Lung (tissue), 12 donors: ENCODE measurements around the gene GXYLT2. TPM values are rescaled to one million over a fixed set of nuclear protein-coding genes. Genes with fewer than 3 reads are reported as not detected.

ENCODE experiments used
- ATAC-seq: fragments of 200-7000 bp; cut with Tn5 transposase; one replicate; pipeline ENCODE4 v1.9.1; 2020; ENCODE audit warnings: moderate number of reproducible peaks; ENCODE audit not compliant: insufficient read depth, low FRiP score
- DNase-seq, 3 donors: peaks; one replicate each; pipeline ENCODE4 v3.0.0-alpha.2; 2013 to 2017
- H3K27ac ChIP-seq, 2 donors: one replicate each; pipeline ENCODE4 v1.5.1; 2013; ENCODE audit warnings: mild to moderate bottlenecking in 2 of 2, moderate library complexity in 2 of 2, control low read depth in 1 of 2, inconsistent platforms in 1 of 2, low read depth in 1 of 2, low read length in 1 of 2
- H3K27me3 ChIP-seq, 3 donors: one replicate each; pipeline ENCODE4 v1.5.1; 2013; ENCODE audit warnings: low read length in 2 of 3; ENCODE audit not compliant: control insufficient read depth in 3 of 3, insufficient read depth in 3 of 3
- H3K36me3 ChIP-seq, 4 donors: one replicate each; pipeline ENCODE4 v1.5.1; 2013; ENCODE audit warnings: low read length in 4 of 4, mild to moderate bottlenecking in 1 of 4, moderate library complexity in 1 of 4; ENCODE audit not compliant: control insufficient read depth in 4 of 4, insufficient read depth in 4 of 4
- H3K4me1 ChIP-seq, 5 donors: one replicate each; pipeline ENCODE4 v1.5.1; 2013; ENCODE audit warnings: low read length in 5 of 5, mild to moderate bottlenecking in 2 of 5, moderate library complexity in 1 of 5; ENCODE audit not compliant: control insufficient read depth in 5 of 5, insufficient read depth in 5 of 5
- H3K4me3 ChIP-seq: one replicate; pipeline ENCODE4 v1.5.1; 2013; ENCODE audit warnings: mild to moderate bottlenecking, control low read depth, moderate library complexity
- H3K9ac ChIP-seq, 2 donors: one replicate each; pipeline ENCODE4 v1.5.1; 2013; ENCODE audit warnings: low read length in 2 of 2, control low read depth in 1 of 2; ENCODE audit not compliant: insufficient read depth in 1 of 2
- H3K9me3 ChIP-seq, 4 donors: one replicate each; pipeline ENCODE4 v1.5.1; 2013; ENCODE audit warnings: low read length in 3 of 4, mild to moderate bottlenecking in 1 of 4, moderate library complexity in 1 of 4; ENCODE audit not compliant: control insufficient read depth in 4 of 4, insufficient read depth in 3 of 4
- CTCF ChIP-seq: IDR thresholded peaks from 2 replicates; pipeline ENCODE4 v1.5.1; 2012; ENCODE audit warnings: mild to moderate bottlenecking; ENCODE audit errors: control extremely low read depth, extremely low read depth
- WGBS, 2 donors: extraction: QIAGEN DNeasy Blood & Tissue Kit; methylation state at CpG; one replicate each; pipeline ENCODE4 v1.1.7; 2013; 5-methylcytosine and 5-hydroxymethylcytosine counted together
- polyA plus RNA-seq, 2 donors: library from polyadenylated mRNA; stranded (reverse); fragments of 200-250 nt; gene quantifications; one replicate each; pipeline ENCODE4 v1.2.1, GENCODE V29; 2013
- total RNA-seq, 2 donors: library from RNA; depleted of rRNA in 1 of 2; stranded (reverse); fragments of >200 nt in 1 of 2; gene quantifications; one replicate each; pipeline ENCODE4 v1.2.1, GENCODE V29; 2014 to 2021
- donor health status: control.
- donor health status: control.
- donor health status: Bipolar disorder and iron deficiency.
- donor health status: healthy.
- donor health status: DM: yes; HTN: yes; CAD: no.

GXYLT2 gene
- total and polyA plus RNA-seq, 4 donors = 0.52 to 46.8 (median 4.8) TPM

GRCh38 chr3:72909591-72909990, 21.7 kb downstream of the GXYLT2 start:
- Histone ChIP-seq H3K27me3 (no peaks in the 10 kb centered on the region), H3K27ac (no peak overlapping the region), H3K36me3 (peaks cover 0 to 5% (median 2%) of the 10 kb centered on the region in 4 donors), H3K4me1 (peaks cover 0 to 29% (median 5%) of the 10 kb centered on the region in 5 donors), H3K9ac (no peak overlapping the region), H3K9me3 (no peaks in the 10 kb centered on the region), H3K4me3 (no peak overlapping the region)
- DNase-seq (no peak), ATAC-seq (no peak)
- WGBS, 2 donors = 94 to 96% methylated on average over 3 of the region's 3 CpGs
- no peak for TF ChIP-seq CTCF

GRCh38 chr3:72912532-72912931, 24.7 kb downstream of the GXYLT2 start:
- H3K9me3 ChIP-seq = no peaks in the 10 kb centered on the region
- peaks cover 0 to 5% (median 2%) of the 10 kb centered on the region in 4 donors for H3K36me3 ChIP-seq
- ATAC-seq (no peak), DNase-seq (no peak)
- H3K4me3 ChIP-seq = no peak overlapping the region
- 79 to 85% methylated on average over 2 of the region's 2 CpGs for WGBS, 2 donors
- H3K4me1 ChIP-seq = peaks cover 0 to 8% (median 4%) of the 10 kb centered on the region in 5 donors
- no peak overlapping the region for H3K9ac ChIP-seq
- no peaks in the 10 kb centered on the region for H3K27me3 ChIP-seq
- no peak for TF ChIP-seq CTCF
- H3K27ac ChIP-seq = no peak overlapping the region

GRCh38 chr3:72914383-72914782, 26.5 kb downstream of the GXYLT2 start:
- Histone ChIP-seq H3K27ac (no peak overlapping the region), H3K27me3 (no peaks in the 10 kb centered on the region), H3K4me1 (peaks cover 0 to 4% (median 0%) of the 10 kb centered on the region in 5 donors), H3K9me3 (no peaks in the 10 kb centered on the region), H3K9ac (no peak overlapping the region), H3K4me3 (no peak overlapping the region), H3K36me3 (peaks cover 0 to 8% (median 3%) of the 10 kb centered on the region in 4 donors)
- WGBS, 2 donors = 96 to 98% methylated on average over 14 of the region's 14 CpGs
- no peak for TF ChIP-seq CTCF
- ATAC-seq = no peak
- no peak for DNase-seq

- H3K4me1 ChIP-seq = peaks cover 0 to 3% (median 0%) of the 10 kb centered on the region in 5 donors
- no peaks in the 10 kb centered on the region for H3K9me3 ChIP-seq
- ATAC-seq (no peak), DNase-seq (no peak)
- peaks cover 0 to 4% (median 0%) of the 10 kb centered on the region in 4 donors for H3K36me3 ChIP-seq
- 87 to 92% methylated on average over 2 of the region's 2 CpGs for WGBS, 2 donors
- no peak overlapping the region for H3K4me3 ChIP-seq
- no peak overlapping the region for H3K27ac ChIP-seq
- no peak overlapping the region for H3K9ac ChIP-seq
- no peaks in the 10 kb centered on the region for H3K27me3 ChIP-seq
- TF ChIP-seq CTCF = no peak
These were observed 28.4 kb downstream of the GXYLT2 start for GRCh38 chr3:72916250-72916649.
